Thyroid gland (tissue), 4 donors: Measurements from ENCODE around the gene EN2. TPM values are rescaled to one million over a fixed set of nuclear protein-coding genes. Genes with fewer than 3 reads are reported as not detected.

ENCODE experiments used
- DNase-seq, 2 donors: peaks; one replicate each; pipeline ENCODE4 v3.0.0-alpha.2; 2019
- H3K27ac ChIP-seq, 3 donors: fragments of 200-600 bp; sonication (generic); 1 replicate in 2 of 3; 2 replicates in 1 of 3; pipeline ENCODE4 v1.5.1; 2016 to 2019; ENCODE audit warnings: mild to moderate bottlenecking in 1 of 3, moderate library complexity in 1 of 3
- H3K27me3 ChIP-seq: fragments of 200-600 bp; sonication (generic); one replicate; pipeline ENCODE4 v1.5.1; 2019
- H3K36me3 ChIP-seq, 2 donors: fragments of 200-600 bp; sonication (generic); one replicate each; pipeline ENCODE4 v1.5.1; 2016 to 2019
- H3K4me1 ChIP-seq, 2 donors: fragments of 200-600 bp; sonication (generic); one replicate each; pipeline ENCODE4 v1.5.1; 2017 to 2019
- H3K4me3 ChIP-seq, 3 donors: fragments of 200-600 bp; sonication (generic); replicated peaks in 1 of 3; 1 replicate in 2 of 3; 2 replicates in 1 of 3; pipeline ENCODE4 v1.5.1; 2016; ENCODE audit warnings: mild to moderate bottlenecking in 1 of 3
- H3K9me3 ChIP-seq: fragments of 200-600 bp; sonication (generic); one replicate; pipeline ENCODE4 v1.5.1; 2017
- CTCF ChIP-seq, 6 experiments: fragments of 200-600 bp in 3 of 6; fragments of 450-650 bp in 3 of 6; sonication (generic) in 3 of 6; IDR thresholded peaks; one replicate each; pipeline ENCODE4 v1.5.1; 2016 to 2019; ENCODE audit warnings: antibody characterized with exemption in 6 of 6, mild to moderate bottlenecking in 2 of 6, inconsistent platforms in 1 of 6, moderate library complexity in 1 of 6
- POLR2A ChIP-seq, 2 donors: fragments of 450-650 bp; IDR thresholded peaks; one replicate each; pipeline ENCODE4 v1.6.1; 2017; ENCODE audit warnings: antibody characterized with exemption in 2 of 2, mild to moderate bottlenecking in 2 of 2, moderate library complexity in 1 of 2
- WGBS, 2 donors: methylation state at CpG; one replicate each; pipeline ENCODE4 v1.1.5; 2017; 5-methylcytosine and 5-hydroxymethylcytosine counted together
- intact Hi-C: fragments of 100-400 bp; cut with DNase I; formaldehyde crosslinking; loops from one replicate; pipeline ENCODE4 v1.15.1; 2023
- total RNA-seq, 4 donors: library from RNA; depleted of rRNA; stranded (reverse); fragments of >200 nt; gene quantifications; one replicate each; pipeline ENCODE4 v1.2.3, GENCODE V29; 2016

The EN2 gene
- total RNA-seq, 4 donors from 2014 or later = 0.22 to 0.29 (median 0.27) TPM; not detected in 1

DNA sequence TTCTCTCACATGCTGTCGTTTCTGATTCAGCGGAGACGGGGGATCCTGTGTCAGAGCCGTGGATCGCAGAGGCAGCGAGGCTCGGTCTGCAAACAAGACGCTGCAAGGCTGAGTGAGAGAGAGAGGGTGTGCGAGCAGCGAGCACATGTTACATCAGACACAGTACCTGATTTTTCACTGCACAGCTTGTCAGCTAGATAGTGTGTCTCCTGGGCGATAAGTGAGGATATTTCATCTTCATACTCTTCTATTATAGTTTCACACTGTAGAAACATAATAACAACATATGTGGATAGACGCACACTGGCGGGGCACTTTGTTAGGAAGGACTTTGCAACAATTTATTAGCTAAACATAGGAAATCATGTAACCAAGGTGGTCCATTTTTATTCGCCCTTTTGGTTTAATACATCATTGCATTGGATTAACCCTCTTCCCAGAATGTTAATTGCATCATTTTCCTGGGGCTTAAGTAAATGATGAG lies 49.0 kb downstream of the EN2 start:
- Histone ChIP-seq H3K4me1 (peaks cover 0 to 3% of the 10 kb centered on the region in 2 donors), H3K27ac (no peak overlapping the region), H3K4me3 (no peak overlapping the region), H3K9me3 (no peaks in the 10 kb centered on the region), H3K27me3 (peaks cover 52% of the 10 kb centered on the region), H3K36me3 (no peaks in the 10 kb centered on the region)
- no peak for DNase-seq
- no peak for TF ChIP-seq POLR2A (IDR thresholded peaks at IDR 0.05)
- no peak for TF ChIP-seq CTCF (IDR thresholded peaks at IDR 0.05)
- WGBS, 2 donors = 14 to 16% methylated on average over 14 of the region's 14 CpGs
- intact Hi-C loops = no loop called here

GRCh38 chr7:155507576-155507975 lies 49.6 kb downstream of the EN2 start:
- Histone ChIP-seq H3K27ac (no peak overlapping the region), H3K9me3 (no peaks in the 10 kb centered on the region), H3K4me1 (peaks cover 0 to 3% of the 10 kb centered on the region in 2 donors), H3K4me3 (no peak overlapping the region), H3K27me3 (peaks cover 52% of the 10 kb centered on the region), H3K36me3 (no peaks in the 10 kb centered on the region)
- no peak for TF ChIP-seq CTCF (IDR thresholded peaks at IDR 0.05)
- TF ChIP-seq POLR2A (IDR thresholded peaks at IDR 0.05) = no peak
- 9 to 11% methylated on average over 4 of the region's 4 CpGs for WGBS, 2 donors
- intact Hi-C loops = no loop called here
- DNase-seq = no peak

DNA sequence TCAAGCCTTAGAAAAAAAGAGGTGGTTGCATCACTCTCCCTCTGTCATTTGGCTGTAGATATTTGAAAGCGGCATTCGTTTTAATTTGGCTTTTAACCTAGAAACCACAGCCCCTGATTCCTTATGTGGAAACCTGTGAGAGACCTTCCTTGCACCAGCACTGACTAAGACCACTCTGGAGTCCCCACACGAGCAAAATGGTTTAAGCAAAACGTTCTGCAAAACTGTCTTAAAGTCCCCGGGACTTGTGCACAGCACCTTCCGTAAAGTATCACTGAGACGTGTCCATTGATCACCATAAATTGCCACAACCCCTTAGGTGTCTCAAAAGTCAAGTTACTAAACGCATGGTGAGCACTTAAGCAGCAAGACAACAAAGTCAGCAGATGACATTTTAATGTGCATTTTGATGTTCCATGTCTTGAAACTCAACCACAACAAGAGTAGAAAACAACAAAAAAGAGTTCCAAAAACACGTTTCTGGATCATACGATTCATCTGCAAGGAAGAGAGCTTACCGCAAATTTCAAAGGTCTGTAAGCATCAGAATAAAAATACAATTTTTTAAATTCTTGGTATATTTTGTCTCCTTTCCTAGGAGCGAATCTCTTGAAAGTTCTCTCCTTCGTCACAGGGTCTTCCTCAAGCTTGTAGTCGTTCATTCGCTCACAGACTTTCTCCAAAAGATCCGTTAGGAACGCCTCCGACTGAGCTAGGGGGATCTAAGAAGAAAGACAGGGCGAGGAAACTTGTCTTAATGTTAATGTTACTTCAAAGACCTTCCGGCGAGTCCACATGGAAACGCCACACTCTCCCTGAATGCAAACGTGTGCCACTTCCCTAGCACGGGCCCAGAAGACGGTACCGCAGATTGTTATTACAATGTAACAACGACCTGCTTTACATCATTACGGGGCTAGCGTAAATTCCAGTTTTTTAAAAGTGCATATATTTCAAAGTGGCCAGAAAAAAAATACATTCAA lies 50.7 kb downstream of the EN2 start:
- DNase-seq = no peak
- H3K36me3 ChIP-seq = no peaks in the 10 kb centered on the region
- H3K4me3 ChIP-seq = no peak overlapping the region
- TF ChIP-seq CTCF (IDR thresholded peaks at IDR 0.05) (no peak), POLR2A (IDR thresholded peaks at IDR 0.05) (no peak)
- WGBS, 2 donors = 9 to 10% methylated on average over 29 of the region's 29 CpGs
- peaks cover 52% of the 10 kb centered on the region for H3K27me3 ChIP-seq
- intact Hi-C loops = no loop called here
- peaks cover 0 to 3% of the 10 kb centered on the region in 2 donors for H3K4me1 ChIP-seq
- no peaks in the 10 kb centered on the region for H3K9me3 ChIP-seq
- no peak overlapping the region for H3K27ac ChIP-seq

DNA sequence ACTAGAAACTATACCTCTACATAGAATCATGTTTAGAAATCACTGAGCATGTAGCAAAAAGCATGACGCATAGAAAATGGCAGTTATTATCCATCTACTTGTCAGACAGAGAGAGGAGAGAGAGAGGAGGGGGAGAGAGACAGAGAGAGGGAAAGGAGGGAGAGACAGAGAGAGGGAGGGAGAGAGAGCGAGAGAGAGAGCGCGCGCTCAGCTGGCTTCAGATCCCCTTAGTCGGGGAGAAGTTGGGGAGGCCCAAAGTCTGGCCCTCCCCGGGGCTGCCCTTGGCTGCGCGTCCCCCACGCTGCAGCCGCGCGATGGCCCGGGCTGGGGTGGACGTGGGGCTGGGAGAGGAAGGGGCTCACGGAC lies 51.4 kb downstream of the EN2 start:
- H3K27me3 ChIP-seq = peaks cover 52% of the 10 kb centered on the region
- TF ChIP-seq POLR2A (IDR thresholded peaks at IDR 0.05) (no peak), CTCF (IDR thresholded peaks at IDR 0.05) (no peak)
- WGBS, 2 donors = 3 to 9% methylated on average over 16 of the region's 16 CpGs

More for the DNA sequence above, 51.4 kb downstream of the EN2 start:
- no peak for DNase-seq
- H3K27ac ChIP-seq = no peak overlapping the region
- peaks cover 0 to 3% of the 10 kb centered on the region in 2 donors for H3K4me1 ChIP-seq
- intact Hi-C loops = no loop called here
- H3K4me3 ChIP-seq = no peak overlapping the region
- H3K9me3 ChIP-seq = no peaks in the 10 kb centered on the region
- H3K36me3 ChIP-seq = no peaks in the 10 kb centered on the region
